ENCODE data around the gene MYLK3.
"Not testable (repeated sequence)": the region's sequence is repeated elsewhere in the genome, so short reads cannot be mapped to it uniquely, and the experiment has no call there.

GRCh38 chr16:46681867-46682266, 66.3 kb downstream of the MYLK3 start:
- not testable (repeated sequence) for TF ChIP-seq CTCF, POLR2AphosphoS5 (IDR thresholded peaks at IDR 0.05)
